Measurements from ENCODE around the gene LIG3. TPM values are rescaled to one million over a fixed set of nuclear protein-coding genes. Genes with fewer than 3 reads are reported as not detected.
A peak's percentile ranks its signal among the peaks of the same experiment; 100 is the strongest.
"Not testable (repeated sequence)": the region's sequence is repeated elsewhere in the genome, so short reads cannot be mapped to it uniquely, and the experiment has no call there.

The LIG3 gene
- total RNA-seq (2014; rRNA removed; shearing (Covaris generic)) (14.4 and 22.0 TPM in 2 replicates), polyA plus RNA-seq (2016; fragmentation: Nextera tagmentation; extraction: Ambion mirVana) (11.8 and 12.4 TPM in 2 replicates)

DNA sequence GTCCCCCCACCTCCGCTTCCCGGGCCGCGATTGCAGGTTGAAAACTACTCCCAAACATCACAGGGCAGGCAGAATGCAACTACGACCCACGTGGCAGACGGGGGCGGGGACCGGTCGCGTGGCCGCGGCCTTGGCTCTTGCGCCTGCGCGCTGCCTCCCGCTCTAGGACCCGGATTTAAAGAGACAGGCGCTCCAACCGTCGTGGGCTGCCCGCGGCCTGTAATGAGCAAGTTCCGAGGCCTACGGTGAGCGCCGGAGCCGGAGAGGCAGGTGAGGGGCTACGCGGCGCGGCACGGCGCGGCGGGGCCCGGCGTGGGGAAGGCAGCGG, at the start of gene LIG3:
Gene LIG3, plus strand, starts transcription at position 160 of the 328 bp plus-strand sequence. CDS start 2,494 bp downstream, outside the sequence.
- in situ Hi-C loops (cut with MboI) = no loop called here

DNA sequence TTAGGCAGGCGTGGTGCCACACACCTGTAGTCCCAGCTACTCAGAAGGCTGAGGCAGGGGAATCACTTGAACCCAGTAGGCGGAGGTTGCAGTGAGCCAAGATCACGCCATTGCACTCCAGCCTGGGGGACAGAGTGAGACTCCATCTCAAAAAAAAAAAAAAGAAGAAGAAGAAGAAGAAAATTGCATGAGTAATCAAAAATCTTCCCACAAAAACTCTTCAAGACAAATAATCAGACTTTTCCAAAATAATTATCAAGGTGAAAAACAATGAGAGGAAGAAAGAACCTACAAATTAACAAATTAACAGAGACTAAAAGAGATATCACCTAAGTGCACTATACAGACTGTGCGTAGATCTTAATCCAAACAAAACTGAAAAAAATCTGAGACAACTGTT, 29.5 kb upstream of the LIG3 start:
- H3K9me3 ChIP-seq (ENCODE audit: low read depth); H3K27me3 ChIP-seq (replicated peaks; ENCODE audit: insufficient read depth); H2AFZ ChIP-seq; H3K36me3 ChIP-seq (ENCODE audit: low read depth); H3K27ac ChIP-seq; H3F3A ChIP-seq (ENCODE audit: insufficient read depth); H4K20me1 ChIP-seq (ENCODE audit: insufficient read depth); H3K9ac ChIP-seq; H3K4me2 ChIP-seq (ENCODE audit: unreplicated experiment); H3K4me3 ChIP-seq; H3K9me2 ChIP-seq (ENCODE audit: insufficient read depth); DNase-seq; H3K79me2 ChIP-seq (ENCODE audit: insufficient read depth); H3K4me1 ChIP-seq (ENCODE audit: insufficient read depth); in situ Hi-C loops (cut with MboI): not testable (repeated sequence)
- 75 to 90% methylated on average over 4 of the region's 4 CpGs for WGBS, 2 experiments (ENCODE audit: low coverage in 1 of 2, low lambda C conversion rate in 2 of 2, missing lambda C conversion rate in 2 of 2)

More for the DNA sequence above, at the start of gene LIG3:
- Histone ChIP-seq H3K9me2 (ENCODE audit: insufficient read depth) (no peaks in the 10 kb centered on the region), H3K27me3 (replicated peaks; ENCODE audit: insufficient read depth) (no peaks in the 10 kb centered on the region), H3K4me1 (ENCODE audit: insufficient read depth) (peaks cover 20% of the 10 kb centered on the region), H3K9me3 (ENCODE audit: low read depth) (no peaks in the 10 kb centered on the region), H3K9ac (peak within 1 kb of the TSS; percentile 98), H4K20me1 (ENCODE audit: insufficient read depth) (no peaks in the 10 kb centered on the region), H2AFZ (peak within 1 kb of the TSS; percentile 89), H3K27ac (peak within 1 kb of the TSS; percentile 97), H3K4me2 (ENCODE audit: unreplicated experiment) (peak within 1 kb of the TSS; percentile 98), H3K79me2 (ENCODE audit: insufficient read depth) (peaks cover 32% of the 10 kb centered on the region), H3F3A (ENCODE audit: insufficient read depth) (peaks cover 22% of the 10 kb centered on the region), H3K4me3 (peak within 1 kb of the TSS; percentile 83), H3K36me3 (ENCODE audit: low read depth) (peaks cover 2% of the 10 kb centered on the region; the same call in 1 of the 2 replicates)
- WGBS, 2 experiments (ENCODE audit: low coverage in 1 of 2, low lambda C conversion rate in 2 of 2, missing lambda C conversion rate in 2 of 2) = 1 to 3% methylated on average over 25 to 32 of the region's 39 CpGs
- TF ChIP-seq EZH2phosphoT487 (IDR thresholded peaks at IDR 0.05; ENCODE audit: insufficient read depth, low read depth) (no peak), EZH2 (IDR thresholded peaks at IDR 0.05; ENCODE audit: insufficient read depth, poor library complexity, severe bottlenecking) (no peak)
- peak; percentile 97 for DNase-seq

DNA sequence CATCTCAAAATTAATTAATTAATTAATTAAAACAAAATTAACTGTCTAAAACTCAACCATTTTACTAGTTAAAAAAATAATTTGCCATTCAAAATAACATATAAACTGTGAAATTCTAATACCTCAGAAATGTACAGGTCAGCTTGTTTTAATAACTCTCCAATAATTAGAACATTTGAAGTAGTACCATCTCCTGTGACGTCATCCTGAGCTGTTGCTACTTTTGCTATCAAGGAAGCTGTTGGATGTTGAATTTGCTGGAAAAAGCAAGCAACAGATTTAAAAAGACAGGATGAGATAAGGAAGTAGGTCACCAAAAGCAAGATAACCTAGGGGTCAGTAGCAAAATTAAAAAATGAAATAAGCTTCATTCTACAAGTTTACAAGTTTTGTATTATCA, 21.9 kb upstream of the LIG3 start:
- no peak overlapping the region for H3K4me2 ChIP-seq (ENCODE audit: unreplicated experiment)
- peaks cover 17% of the 10 kb centered on the region for H3K4me1 ChIP-seq (ENCODE audit: insufficient read depth)
- WGBS, 2 experiments (ENCODE audit: low coverage in 1 of 2, low lambda C conversion rate in 2 of 2, missing lambda C conversion rate in 2 of 2) = 47 to 48% methylated on average over 1 of the region's 1 CpG
- no peak for DNase-seq
- H3K79me2 ChIP-seq (ENCODE audit: insufficient read depth) = peaks cover 20% of the 10 kb centered on the region
- in situ Hi-C loops (cut with MboI) = no loop called here
- H3K36me3 ChIP-seq (ENCODE audit: low read depth) = no peaks in the 10 kb centered on the region
- H3K9ac ChIP-seq = no peak overlapping the region
- no peak overlapping the region for H3K4me3 ChIP-seq
- TF ChIP-seq EZH2phosphoT487 (IDR thresholded peaks at IDR 0.05; ENCODE audit: insufficient read depth, low read depth) = no peak
- TF ChIP-seq EZH2 (IDR thresholded peaks at IDR 0.05; ENCODE audit: insufficient read depth, poor library complexity, severe bottlenecking) = no peak
- no peaks in the 10 kb centered on the region for H3K27me3 ChIP-seq (replicated peaks; ENCODE audit: insufficient read depth)
- H2AFZ ChIP-seq = no peak overlapping the region
- H3K27ac ChIP-seq = no peak overlapping the region
- H3F3A ChIP-seq (ENCODE audit: insufficient read depth) = no peaks in the 10 kb centered on the region
- H4K20me1 ChIP-seq (ENCODE audit: insufficient read depth) = no peaks in the 10 kb centered on the region
- no peaks in the 10 kb centered on the region for H3K9me2 ChIP-seq (ENCODE audit: insufficient read depth)
- H3K9me3 ChIP-seq (ENCODE audit: low read depth) = no peaks in the 10 kb centered on the region

DNA sequence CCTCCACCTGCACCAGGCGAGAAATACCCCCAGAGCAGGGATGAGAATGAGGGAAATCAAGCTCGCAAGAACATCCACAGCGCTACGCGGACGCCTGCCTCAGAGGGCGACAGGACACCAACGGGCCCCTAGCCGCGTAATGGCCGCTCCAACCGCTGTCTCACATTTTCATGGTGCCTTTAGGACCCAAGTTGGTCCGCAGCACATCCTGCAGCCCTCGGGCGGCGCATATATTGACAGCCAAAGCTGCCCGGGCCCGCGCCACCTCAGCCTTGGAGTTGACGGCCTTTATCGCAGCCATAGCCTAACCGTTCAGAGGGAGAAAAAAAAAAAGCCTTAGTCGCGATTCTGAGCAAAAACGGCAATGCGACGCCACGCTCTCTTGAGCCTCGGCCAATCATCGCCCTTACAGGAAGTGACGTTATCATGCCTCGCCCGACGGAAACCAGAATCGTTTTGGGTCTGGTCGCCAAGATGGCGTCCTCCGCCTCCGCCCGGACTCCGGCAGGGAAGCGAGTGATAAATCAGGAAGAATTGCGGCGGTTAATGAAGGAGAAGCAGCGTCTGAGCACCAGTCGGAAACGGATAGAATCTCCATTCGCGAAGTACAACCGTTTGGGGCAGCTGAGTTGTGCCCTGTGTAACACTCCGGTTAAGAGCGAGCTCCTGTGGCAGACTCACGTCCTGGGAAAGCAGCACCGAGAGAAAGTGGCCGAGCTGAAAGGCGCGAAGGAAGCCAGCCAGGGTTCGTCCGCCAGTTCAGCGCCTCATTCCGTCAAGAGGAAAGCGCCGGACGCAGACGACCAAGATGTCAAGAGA, 19.0 kb upstream of the LIG3 start, which contains the start of the genes CCT6B and ZNF830:
Gene CCT6B, minus strand, starts transcription at position 368 of the 819 bp plus-strand sequence. Its CDS starts 67 bp downstream, at position 301.
Gene ZNF830, plus strand, starts transcription at position 448 of the 819 bp plus-strand sequence. Its CDS starts 27 bp downstream, at position 475.
- Histone ChIP-seq H3K9me2 (ENCODE audit: insufficient read depth) (no peaks in the 10 kb centered on the region), H3K4me2 (ENCODE audit: unreplicated experiment) (peak within 1 kb of the TSS; percentile 91), H3K27me3 (replicated peaks; ENCODE audit: insufficient read depth) (no peaks in the 10 kb centered on the region), H3K9ac (peak within 1 kb of the TSS; percentile 96), H3K27ac (peak within 1 kb of the TSS; percentile 89), H3K36me3 (ENCODE audit: low read depth) (0 out of 2 replicates have a peak, but pooled peaks cover 13% of the 10 kb centered on the region), H4K20me1 (ENCODE audit: insufficient read depth) (no peaks in the 10 kb centered on the region), H3K4me1 (ENCODE audit: insufficient read depth) (peaks cover 18% of the 10 kb centered on the region), H3F3A (ENCODE audit: insufficient read depth) (no peaks in the 10 kb centered on the region), H3K79me2 (ENCODE audit: insufficient read depth) (peaks cover 35% of the 10 kb centered on the region), H3K9me3 (ENCODE audit: low read depth) (no peaks in the 10 kb centered on the region), H2AFZ (peak within 1 kb of the TSS; percentile 95), H3K4me3 (peak within 1 kb of the TSS; percentile 88)
- DNase-seq = peak; percentile 99
- WGBS, 2 experiments (ENCODE audit: low coverage in 1 of 2, low lambda C conversion rate in 2 of 2, missing lambda C conversion rate in 2 of 2) = 1 to 2% methylated on average over 63 to 65 of the region's 65 CpGs
- in situ Hi-C loops (cut with MboI) = no loop called here
- TF ChIP-seq EZH2 (IDR thresholded peaks at IDR 0.05; ENCODE audit: insufficient read depth, poor library complexity, severe bottlenecking) (no peak), EZH2phosphoT487 (IDR thresholded peaks at IDR 0.05; ENCODE audit: insufficient read depth, low read depth) (no peak)

Data from GM23248 (cell line).